Small intestine (tissue), 7 donors: Measurements from ENCODE around the gene CABCOCO1. TPM values are rescaled to one million over a fixed set of nuclear protein-coding genes. Genes with fewer than 3 reads are reported as not detected.

Experiments
- DNase-seq, 2 donors: peaks; one replicate each; pipeline versions ENCODE4 v3.0.0 to v3.0.0-alpha.2; 2013
- FAIRE-seq: peaks from 2 replicates; lab custom pipeline; 2012; peaks lifted over from hg19 to GRCh38; lab: Jason Lieb, UNC
- H3K27ac ChIP-seq, 3 donors: one replicate each; pipeline ENCODE4 v1.5.1; 2013; ENCODE audit warnings: low read length in 2 of 3, mild to moderate bottlenecking in 2 of 3, control low read depth in 1 of 3, inconsistent platforms in 1 of 3, low read depth in 1 of 3, moderate library complexity in 1 of 3
- H3K27me3 ChIP-seq, 3 donors: one replicate each; pipeline ENCODE4 v1.6.1; 2013; ENCODE audit warnings: low read length in 3 of 3, inconsistent platforms in 1 of 3; ENCODE audit not compliant: control insufficient read depth in 3 of 3, insufficient read depth in 3 of 3
- H3K36me3 ChIP-seq, 3 donors: one replicate each; pipeline ENCODE4 v1.6.1; 2013; ENCODE audit warnings: low read length in 3 of 3, inconsistent platforms in 1 of 3, low read depth in 1 of 3, mild to moderate bottlenecking in 1 of 3, moderate library complexity in 1 of 3; ENCODE audit not compliant: control insufficient read depth in 3 of 3, insufficient read depth in 2 of 3
- H3K4me1 ChIP-seq, 3 donors: one replicate each; pipeline ENCODE4 v1.6.1; 2013; ENCODE audit warnings: low read length in 2 of 3, inconsistent platforms in 1 of 3, low read depth in 1 of 3, mild to moderate bottlenecking in 1 of 3, moderate library complexity in 1 of 3; ENCODE audit not compliant: control insufficient read depth in 3 of 3, insufficient read depth in 2 of 3
- H3K4me3 ChIP-seq, 3 donors: one replicate each; pipeline ENCODE4 v1.5.1; 2013; ENCODE audit warnings: low read length in 3 of 3, control low read depth in 1 of 3, inconsistent platforms in 1 of 3, low read depth in 1 of 3, mild to moderate bottlenecking in 1 of 3, moderate library complexity in 1 of 3
- H3K9me3 ChIP-seq, 2 donors: one replicate each; pipeline ENCODE4 v1.6.1; 2013; ENCODE audit warnings: low read depth in 1 of 2, low read length in 1 of 2; ENCODE audit not compliant: control insufficient read depth in 2 of 2, insufficient read depth in 1 of 2
- WGBS, 3 donors: extraction: QIAGEN DNeasy Blood & Tissue Kit; methylation state at CpG; one replicate each; pipeline ENCODE4 v1.1.7; 2013; 5-methylcytosine and 5-hydroxymethylcytosine counted together
- polyA plus RNA-seq, 4 donors: library from polyadenylated mRNA; stranded (reverse) in 3 of 4; unstranded in 1 of 4; fragments of 200-250 nt in 3 of 4; fragments of 120-200 nt in 1 of 4; gene quantifications; one replicate each; pipeline versions ENCODE4 v1.2.1 to v1.2.3, GENCODE V29; 2013
- donor health status: healthy with polysubstance abuse.
- donor health status: control.
- donor health status: control.
- donor health status: Bipolar disorder and iron deficiency.
- donor health status: healthy.

The CABCOCO1 gene
- polyA plus RNA-seq, 4 donors: 0.15 to 0.49 TPM; not detected in 2

DNA sequence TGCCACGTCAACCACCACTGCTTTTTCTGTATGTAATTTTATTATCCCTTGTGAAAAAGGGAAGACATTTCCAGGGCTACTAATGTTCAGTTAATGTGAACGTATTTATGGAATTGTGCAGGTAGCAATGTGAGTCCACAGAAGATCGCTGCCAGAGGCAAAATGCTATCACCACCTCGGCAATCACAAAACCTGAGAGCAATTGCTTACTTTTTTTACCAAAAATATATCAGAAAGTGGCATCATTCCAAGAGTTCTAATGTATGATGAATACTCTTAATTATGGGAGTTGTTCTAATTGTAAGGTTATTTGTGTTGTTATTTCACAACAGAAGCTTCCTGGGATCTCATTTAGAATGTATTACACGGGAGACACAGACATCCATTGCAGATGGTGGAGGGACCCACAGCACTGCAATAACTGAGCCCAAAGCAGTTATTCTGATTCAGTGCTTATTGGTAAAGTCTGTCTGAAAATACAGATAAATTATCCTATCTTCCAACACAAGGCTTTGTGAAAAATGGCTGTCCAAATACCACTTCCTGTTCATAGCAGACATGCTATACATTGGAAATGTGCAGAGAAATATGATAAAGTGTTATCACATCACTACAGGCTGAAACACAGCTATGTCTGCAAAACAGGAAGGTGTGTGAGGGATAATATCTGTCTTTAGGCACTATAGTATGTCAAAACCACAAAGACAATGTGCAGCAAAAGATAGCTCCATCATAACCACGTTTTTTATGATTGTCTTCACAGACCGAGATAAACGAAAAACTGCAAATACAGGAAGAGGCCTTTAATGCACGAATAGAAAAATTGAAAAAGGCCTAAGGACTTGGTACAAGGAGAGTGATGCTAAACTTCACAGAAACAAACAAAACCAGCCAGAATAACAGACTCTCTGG lies 102.7 kb downstream of the CABCOCO1 start:
- FAIRE-seq (no peak), DNase-seq (no peak)
- Histone ChIP-seq H3K27ac (no peak overlapping the region), H3K36me3 (no peaks in the 10 kb centered on the region), H3K4me1 (peaks cover 0 to 9% (median 3%) of the 10 kb centered on the region in 3 donors), H3K4me3 (no peak overlapping the region), H3K9me3 (no peaks in the 10 kb centered on the region), H3K27me3 (no peaks in the 10 kb centered on the region)
- WGBS, 3 donors: 65 to 79% (median 71%) methylated on average over 9 of the region's 9 CpGs

DNA sequence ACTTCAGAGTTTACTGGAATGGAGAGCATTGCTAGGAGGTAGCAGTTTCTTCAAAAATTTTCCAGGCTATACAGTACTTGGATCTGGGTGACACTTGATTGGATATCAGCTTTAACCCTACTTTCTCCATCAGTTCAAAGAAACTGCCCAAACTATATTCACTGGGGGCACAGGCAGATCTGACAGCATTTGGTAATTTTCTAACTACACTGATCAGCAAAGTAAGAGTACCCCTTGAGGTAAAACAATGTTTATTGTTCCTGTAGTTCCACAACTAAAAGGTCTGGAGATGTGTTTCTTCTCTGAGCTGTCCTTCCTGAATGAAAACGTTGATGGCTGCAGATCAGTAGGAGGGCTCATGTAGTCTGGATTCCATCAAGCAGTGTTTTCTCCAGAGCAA lies 104.2 kb downstream of the CABCOCO1 start:
- 37 to 63% (median 54%) methylated on average over 1 of the region's 1 CpG for WGBS, 3 donors
- FAIRE-seq (no peak), DNase-seq (no peak)
- no peaks in the 10 kb centered on the region for H3K36me3 ChIP-seq
- no peaks in the 10 kb centered on the region for H3K9me3 ChIP-seq
- no peaks in the 10 kb centered on the region for H3K27me3 ChIP-seq
- H3K4me3 ChIP-seq: no peak overlapping the region
- H3K4me1 ChIP-seq: peaks cover 0 to 9% (median 0%) of the 10 kb centered on the region in 3 donors
- no peak overlapping the region for H3K27ac ChIP-seq

DNA sequence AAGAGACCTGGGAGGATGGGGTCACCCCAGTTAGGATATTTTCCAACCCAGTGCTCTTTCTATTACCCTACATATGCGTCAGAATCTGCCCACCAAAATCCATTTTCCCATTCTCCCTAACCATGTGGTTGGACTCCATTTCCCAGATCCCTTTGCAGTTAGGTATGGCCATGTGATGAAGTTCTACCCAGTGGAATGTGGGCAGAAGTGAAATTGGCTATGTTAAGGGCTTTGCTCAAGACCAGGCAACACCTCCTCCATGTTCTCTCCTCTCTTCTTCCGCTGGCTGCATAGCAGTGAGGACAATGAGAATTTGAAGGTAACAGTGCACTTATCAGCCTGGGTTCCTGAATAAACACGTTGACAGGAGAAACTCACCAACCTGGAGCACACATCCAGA lies 111.3 kb downstream of the CABCOCO1 start:
- Histone ChIP-seq H3K4me3 (no peak overlapping the region), H3K27ac (no peak overlapping the region), H3K36me3 (no peaks in the 10 kb centered on the region), H3K27me3 (no peaks in the 10 kb centered on the region), H3K4me1 (no peaks in the 10 kb centered on the region), H3K9me3 (no peaks in the 10 kb centered on the region)
- DNase-seq (no peak), FAIRE-seq (no peak)
- WGBS, 3 donors: 93 to 96% (median 94%) methylated on average over 3 of the region's 3 CpGs

DNA sequence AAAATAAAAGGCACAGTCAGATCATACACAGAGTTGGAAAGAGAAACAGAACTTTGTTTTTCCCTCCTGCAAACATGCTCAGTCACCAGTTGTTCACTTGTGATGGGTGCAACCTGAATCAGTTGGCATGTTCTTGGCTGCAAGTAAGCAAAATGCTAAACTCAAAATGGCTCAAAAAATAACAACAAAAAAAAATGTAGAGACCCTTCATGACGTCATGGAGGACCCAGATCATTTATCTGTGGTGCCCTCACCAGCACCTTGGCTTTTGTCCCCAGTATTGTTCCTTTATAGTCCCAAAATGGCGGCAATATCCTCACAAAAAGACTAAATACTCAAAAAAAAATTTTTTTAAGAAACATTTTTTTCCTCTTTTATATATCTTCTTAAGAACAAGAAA lies 112.4 kb downstream of the CABCOCO1 start:
- FAIRE-seq (no peak), DNase-seq (no peak)
- WGBS, 3 donors: 67 to 79% (median 77%) methylated on average over 2 of the region's 2 CpGs
- no peak overlapping the region for H3K27ac ChIP-seq
- peaks cover 0 to 2% (median 0%) of the 10 kb centered on the region in 3 donors for H3K4me1 ChIP-seq
- H3K9me3 ChIP-seq: no peaks in the 10 kb centered on the region
- H3K4me3 ChIP-seq: no peak overlapping the region
- no peaks in the 10 kb centered on the region for H3K27me3 ChIP-seq
- no peaks in the 10 kb centered on the region for H3K36me3 ChIP-seq

DNA sequence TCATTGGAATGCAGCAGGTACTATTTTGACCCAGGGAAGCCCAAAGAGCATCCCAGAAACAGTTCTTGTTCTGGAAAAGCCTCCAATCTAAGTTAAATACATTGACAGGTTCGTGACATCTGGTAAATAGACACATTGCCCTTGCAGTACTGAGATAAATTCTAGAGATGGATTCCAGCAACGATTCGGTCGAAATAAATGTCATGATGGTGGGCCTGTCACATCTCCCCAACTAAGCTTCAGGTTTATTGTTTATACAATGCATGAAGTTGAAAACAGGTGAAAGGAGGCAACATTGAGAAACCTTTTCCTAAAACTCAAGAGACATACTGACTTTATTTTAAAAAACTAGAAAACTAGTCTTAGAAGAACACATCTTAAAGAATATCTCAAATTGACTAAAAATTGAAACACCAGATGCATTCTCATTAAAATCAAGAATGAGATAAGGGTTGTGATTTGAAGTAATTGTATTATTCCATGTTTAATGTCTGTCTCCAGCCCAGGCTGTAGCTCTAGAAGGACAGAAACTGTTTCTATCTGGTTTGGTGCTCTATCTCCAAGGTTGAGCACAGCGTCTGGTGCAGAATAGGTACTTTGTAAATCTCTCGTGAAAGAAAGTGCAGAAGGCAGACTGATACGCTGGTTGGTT lies 114.0 kb downstream of the CABCOCO1 start:
- no peak for FAIRE-seq
- peaks cover 0 to 2% (median 0%) of the 10 kb centered on the region in 3 donors for H3K4me1 ChIP-seq
- WGBS, 3 donors: 80 to 84% (median 81%) methylated on average over 7 of the region's 7 CpGs
- H3K9me3 ChIP-seq: no peaks in the 10 kb centered on the region
- no peak for DNase-seq
- H3K27me3 ChIP-seq: no peaks in the 10 kb centered on the region
- H3K27ac ChIP-seq: no peak overlapping the region
- H3K4me3 ChIP-seq: no peak overlapping the region
- no peaks in the 10 kb centered on the region for H3K36me3 ChIP-seq

DNA sequence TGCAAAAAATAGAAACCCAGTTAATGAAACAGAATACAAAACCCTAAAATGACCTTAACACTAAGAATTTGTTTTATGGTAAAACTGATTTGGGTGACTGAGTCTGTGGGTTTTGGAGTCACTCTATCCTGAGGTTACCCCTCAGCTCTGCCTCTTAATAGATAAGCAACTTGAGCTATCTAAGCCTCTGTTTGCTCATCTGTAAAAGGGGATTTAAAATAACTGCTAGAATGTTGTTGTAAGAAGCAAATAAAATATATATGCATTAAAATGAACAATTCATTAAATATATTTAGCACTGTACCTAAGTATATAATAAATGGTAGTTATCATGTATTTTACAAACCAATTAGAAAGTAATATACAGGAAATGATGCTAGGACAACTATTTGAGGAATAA lies 115.4 kb downstream of the CABCOCO1 start:
- Histone ChIP-seq H3K9me3 (no peaks in the 10 kb centered on the region), H3K4me3 (no peak overlapping the region), H3K36me3 (no peaks in the 10 kb centered on the region), H3K27ac (no peak overlapping the region), H3K27me3 (no peaks in the 10 kb centered on the region), H3K4me1 (peaks cover 0 to 2% (median 0%) of the 10 kb centered on the region in 3 donors)
- DNase-seq: no peak
- FAIRE-seq: no peak

DNA sequence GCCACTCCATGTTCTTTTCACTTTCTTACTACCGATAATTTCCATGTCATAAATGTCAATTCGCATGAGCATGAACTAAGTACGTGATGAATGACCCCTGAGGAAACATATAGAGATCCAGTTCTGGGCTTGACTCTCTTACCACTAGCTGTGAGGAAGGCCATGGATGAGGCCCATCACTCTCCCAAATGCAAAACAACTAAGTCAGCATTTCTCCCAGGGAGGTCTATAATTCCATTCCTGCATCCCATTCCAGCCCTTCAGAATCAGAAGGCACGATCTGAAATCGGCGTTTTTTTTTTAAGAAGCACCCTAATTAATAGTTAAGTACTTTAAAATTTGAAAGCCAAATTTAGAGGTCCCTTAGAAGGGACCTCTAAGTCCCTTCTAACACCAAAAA lies 116.5 kb downstream of the CABCOCO1 start:
- 89 to 97% (median 91%) methylated on average over 6 of the region's 6 CpGs for WGBS, 3 donors
- no peak for FAIRE-seq
- peak overlapping the region in 1 of 3 donors; percentile 38 for H3K27ac ChIP-seq

DNA sequence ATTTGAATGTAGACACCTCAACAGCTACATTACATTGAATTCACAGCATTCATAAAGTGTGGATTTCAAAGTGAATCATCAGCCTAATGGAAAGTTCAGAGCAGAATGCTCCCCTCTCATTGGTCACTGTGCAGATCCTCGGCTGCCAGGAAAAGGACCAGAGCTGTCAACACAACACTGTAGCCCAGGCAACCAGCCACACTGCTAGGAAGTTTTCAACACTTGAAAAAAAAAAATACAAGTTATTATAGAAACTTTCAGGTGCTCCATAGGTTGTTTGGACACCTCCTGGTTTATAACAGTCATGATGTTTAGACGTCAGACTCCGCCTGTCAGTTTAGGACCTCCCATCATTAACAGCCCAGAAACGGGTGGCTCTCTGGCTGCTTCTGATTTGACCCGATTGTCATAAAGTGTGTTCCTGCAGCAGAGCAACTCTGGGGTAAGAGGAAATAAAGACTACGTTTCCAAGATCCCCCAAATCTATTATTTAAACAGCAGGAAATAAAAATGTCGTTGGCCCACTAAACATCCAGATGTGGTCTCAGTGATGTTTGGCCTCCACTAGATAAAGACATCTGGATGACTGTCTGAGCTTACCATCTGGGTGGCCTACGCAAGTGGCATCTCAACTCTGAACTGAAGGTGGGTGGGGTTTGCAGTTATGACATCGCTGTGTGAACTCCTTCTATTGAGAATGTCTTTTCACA lies 117.4 kb downstream of the CABCOCO1 start:
- Histone ChIP-seq H3K4me1 (peaks cover 0 to 2% (median 0%) of the 10 kb centered on the region in 3 donors), H3K27ac (peak overlapping the region in 1 of 3 donors; percentile 24), H3K27me3 (no peaks in the 10 kb centered on the region), H3K36me3 (no peaks in the 10 kb centered on the region), H3K9me3 (no peaks in the 10 kb centered on the region), H3K4me3 (no peak overlapping the region)
- WGBS, 3 donors: 51 to 65% (median 64%) methylated on average over 9 of the region's 9 CpGs
- DNase-seq (peak; percentile 30 to 48), FAIRE-seq (no peak)

More for the DNA sequence above, 116.5 kb downstream of the CABCOCO1 start:
- DNase-seq: no peak
- Histone ChIP-seq H3K36me3 (no peaks in the 10 kb centered on the region), H3K4me3 (no peak overlapping the region), H3K9me3 (no peaks in the 10 kb centered on the region), H3K27me3 (no peaks in the 10 kb centered on the region), H3K4me1 (peaks cover 0 to 2% (median 0%) of the 10 kb centered on the region in 3 donors)
